Measurements from ENCODE around the gene SHC3. TPM values are rescaled to one million over a fixed set of nuclear protein-coding genes. Genes with fewer than 3 reads are reported as not detected.

The SHC3 gene
- total RNA-seq, 1 experiment from 2014 or later: 0.66 TPM

- Histone ChIP-seq H3K4me2 (ENCODE audit: low read length) (no peak overlapping the region), H3K27me3 (ENCODE audit: low read length) (no peaks in the 10 kb centered on the region), H2AFZ (ENCODE audit: low read length) (no peak overlapping the region), H3K4me3 (ENCODE audit: low read length) (no peak overlapping the region), H3K79me2 (ENCODE audit: low read length) (no peaks in the 10 kb centered on the region), H3F3A (ENCODE audit: low read length, unreplicated experiment) (no peaks in the 10 kb centered on the region), H3K9me3 (ENCODE audit: low read length) (no peaks in the 10 kb centered on the region), H3K9me2 (replicated peaks; ENCODE audit: low read length) (no peaks in the 10 kb centered on the region), H3K36me3 (ENCODE audit: low read depth, low read length) (no peaks in the 10 kb centered on the region), H3K9ac (ENCODE audit: low read length) (no peak overlapping the region), H4K20me1 (ENCODE audit: low read length) (no peaks in the 10 kb centered on the region), H3K27ac (ENCODE audit: low read length) (no peak overlapping the region), H3K4me1 (ENCODE audit: insufficient read depth, low read length) (no peaks in the 10 kb centered on the region)
- ATAC-seq (no peak), DNase-seq (no peak)
- CTCF ChIA-PET: no interaction called here
- no peak for TF ChIP-seq EZH2 (IDR thresholded peaks at IDR 0.05; ENCODE audit: low read length, unreplicated experiment)
- POLR2A ChIA-PET (ENCODE audit: unreplicated experiment): no interaction called here
- BruUV-seq (replicated peaks): no TSS peak
- intact Hi-C loops (cut with micrococcal nuclease): no loop called here
Measured at GRCh38 chr9:89116805-89117192, 61.8 kb downstream of the SHC3 start.

DNA sequence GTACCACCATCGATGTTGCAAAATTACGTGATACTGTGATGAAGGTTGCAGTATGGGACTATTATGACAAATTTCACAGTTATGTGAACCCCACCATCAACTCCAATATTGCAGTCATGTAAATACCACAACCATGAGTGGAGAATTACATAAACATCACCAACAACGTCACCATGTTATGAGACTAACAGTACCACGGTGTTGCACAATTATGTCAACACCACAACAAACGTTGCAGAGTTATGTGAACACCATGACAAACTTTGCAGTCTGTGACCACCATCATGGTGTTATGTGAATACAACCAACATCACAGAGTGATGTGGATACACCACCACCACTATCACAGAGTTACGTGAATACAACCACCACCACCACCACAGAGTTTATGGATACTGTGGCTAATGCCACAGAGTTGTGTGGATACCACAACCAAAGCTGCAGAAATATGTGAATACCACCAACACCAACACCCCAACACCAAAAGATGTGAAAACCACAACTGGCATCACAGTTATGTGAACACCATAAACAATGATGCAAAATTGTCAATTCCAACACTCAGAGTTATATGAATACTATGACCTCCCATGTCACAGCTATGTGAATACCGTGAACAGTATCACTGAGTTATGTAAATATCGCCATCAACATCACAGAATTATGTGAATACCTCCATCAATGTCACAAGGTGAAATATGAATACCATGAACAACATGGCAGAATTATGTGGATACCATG, 62.4 kb downstream of the SHC3 start:
- Histone ChIP-seq H3K27me3 (ENCODE audit: low read length) (no peaks in the 10 kb centered on the region), H3K4me2 (ENCODE audit: low read length) (no peak overlapping the region), H4K20me1 (ENCODE audit: low read length) (no peaks in the 10 kb centered on the region), H3K27ac (ENCODE audit: low read length) (no peak overlapping the region), H3F3A (ENCODE audit: low read length, unreplicated experiment) (no peaks in the 10 kb centered on the region), H3K9ac (ENCODE audit: low read length) (no peak overlapping the region), H3K4me1 (ENCODE audit: insufficient read depth, low read length) (no peaks in the 10 kb centered on the region), H3K9me3 (ENCODE audit: low read length) (no peaks in the 10 kb centered on the region), H3K9me2 (replicated peaks; ENCODE audit: low read length) (no peaks in the 10 kb centered on the region), H3K4me3 (ENCODE audit: low read length) (no peak overlapping the region), H2AFZ (ENCODE audit: low read length) (no peak overlapping the region), H3K36me3 (ENCODE audit: low read depth, low read length) (no peaks in the 10 kb centered on the region), H3K79me2 (ENCODE audit: low read length) (no peaks in the 10 kb centered on the region)
- no TSS peak for BruUV-seq (replicated peaks)
- CTCF ChIA-PET: no interaction called here
- TF ChIP-seq EZH2phosphoT487 (IDR thresholded peaks at IDR 0.05; ENCODE audit: borderline replicate concordance, low read length) (no peak), EZH2 (IDR thresholded peaks at IDR 0.05; ENCODE audit: low read length, unreplicated experiment) (no peak)
- TF ChIP-seq, protein P1, sequence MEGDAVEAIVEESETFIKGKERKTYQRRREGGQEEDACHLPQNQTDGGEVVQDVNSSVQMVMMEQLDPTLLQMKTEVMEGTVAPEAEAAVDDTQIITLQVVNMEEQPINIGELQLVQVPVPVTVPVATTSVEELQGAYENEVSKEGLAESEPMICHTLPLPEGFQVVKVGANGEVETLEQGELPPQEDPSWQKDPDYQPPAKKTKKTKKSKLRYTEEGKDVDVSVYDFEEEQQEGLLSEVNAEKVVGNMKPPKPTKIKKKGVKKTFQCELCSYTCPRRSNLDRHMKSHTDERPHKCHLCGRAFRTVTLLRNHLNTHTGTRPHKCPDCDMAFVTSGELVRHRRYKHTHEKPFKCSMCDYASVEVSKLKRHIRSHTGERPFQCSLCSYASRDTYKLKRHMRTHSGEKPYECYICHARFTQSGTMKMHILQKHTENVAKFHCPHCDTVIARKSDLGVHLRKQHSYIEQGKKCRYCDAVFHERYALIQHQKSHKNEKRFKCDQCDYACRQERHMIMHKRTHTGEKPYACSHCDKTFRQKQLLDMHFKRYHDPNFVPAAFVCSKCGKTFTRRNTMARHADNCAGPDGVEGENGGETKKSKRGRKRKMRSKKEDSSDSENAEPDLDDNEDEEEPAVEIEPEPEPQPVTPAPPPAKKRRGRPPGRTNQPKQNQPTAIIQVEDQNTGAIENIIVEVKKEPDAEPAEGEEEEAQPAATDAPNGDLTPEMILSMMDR (conservative IDR thresholded peaks at IDR 0.05; ENCODE audit: low read depth, low read length): no peak
- intact Hi-C loops (cut with micrococcal nuclease): no loop called here
- no peak for ATAC-seq
- POLR2A ChIA-PET (ENCODE audit: unreplicated experiment): no interaction called here
- no peak for DNase-seq

DNA sequence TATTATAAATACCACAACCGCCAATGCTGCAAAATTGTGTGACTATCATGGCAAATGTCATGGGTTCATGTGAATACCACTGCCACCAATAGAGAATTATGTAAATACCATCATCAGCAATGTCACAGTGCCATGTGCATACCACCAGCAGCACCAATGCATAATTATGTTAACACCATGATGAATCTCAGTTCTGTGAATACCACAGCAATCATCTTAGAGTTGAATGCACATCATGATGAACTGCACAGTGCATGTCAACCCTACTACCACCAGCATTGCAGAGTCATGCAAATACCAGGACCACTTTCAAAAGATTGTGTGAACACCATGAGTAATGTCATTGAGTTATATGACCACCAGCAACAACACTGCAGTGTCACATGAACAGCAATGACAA, 63.2 kb downstream of the SHC3 start:
- Histone ChIP-seq H3F3A (ENCODE audit: low read length, unreplicated experiment) (no peaks in the 10 kb centered on the region), H4K20me1 (ENCODE audit: low read length) (no peaks in the 10 kb centered on the region), H3K4me1 (ENCODE audit: insufficient read depth, low read length) (no peaks in the 10 kb centered on the region), H3K27me3 (ENCODE audit: low read length) (no peaks in the 10 kb centered on the region), H2AFZ (ENCODE audit: low read length) (no peak overlapping the region), H3K4me3 (ENCODE audit: low read length) (no peak overlapping the region), H3K36me3 (ENCODE audit: low read depth, low read length) (no peaks in the 10 kb centered on the region), H3K4me2 (ENCODE audit: low read length) (no peak overlapping the region), H3K9me2 (replicated peaks; ENCODE audit: low read length) (no peaks in the 10 kb centered on the region), H3K27ac (ENCODE audit: low read length) (no peak overlapping the region), H3K79me2 (ENCODE audit: low read length) (no peaks in the 10 kb centered on the region), H3K9me3 (ENCODE audit: low read length) (no peaks in the 10 kb centered on the region), H3K9ac (ENCODE audit: low read length) (no peak overlapping the region)
- intact Hi-C loops (cut with micrococcal nuclease): no loop called here
- TF ChIP-seq EZH2 (IDR thresholded peaks at IDR 0.05; ENCODE audit: low read length, unreplicated experiment): no peak
- TF ChIP-seq, protein P1 (conservative IDR thresholded peaks at IDR 0.05; ENCODE audit: low read depth, low read length): no peak
- no peak for TF ChIP-seq EZH2phosphoT487 (IDR thresholded peaks at IDR 0.05; ENCODE audit: borderline replicate concordance, low read length)
- no TSS peak for BruUV-seq (replicated peaks)
- ChIA-PET CTCF (no interaction called here), POLR2A (ENCODE audit: unreplicated experiment) (no interaction called here)
- no peak for ATAC-seq
- no peak for DNase-seq
